Gastrocnemius medialis (tissue), 4 donors: ENCODE measurements around the gene WDR5.

ENCODE experiments used
- CTCF ChIP-seq, 5 experiments: fragments of 450-650 bp in 3 of 5; fragments of 200-600 bp in 2 of 5; sonication (generic) in 2 of 5; IDR thresholded peaks in 4 of 5; conservative IDR thresholded peaks in 1 of 5; 1 replicate in 4 of 5; 2 replicates in 1 of 5; pipeline ENCODE4 v1.5.1; 2016 to 2019; ENCODE audit warnings: antibody characterized with exemption in 5 of 5, mild to moderate bottlenecking in 3 of 5, moderate library complexity in 3 of 5
- POLR2A ChIP-seq, 2 donors: fragments of 450-650 bp; IDR thresholded peaks; one replicate each; pipeline ENCODE4 v1.6.1; 2017; ENCODE audit warnings: antibody characterized with exemption in 2 of 2, mild to moderate bottlenecking in 2 of 2, moderate library complexity in 2 of 2

DNA sequence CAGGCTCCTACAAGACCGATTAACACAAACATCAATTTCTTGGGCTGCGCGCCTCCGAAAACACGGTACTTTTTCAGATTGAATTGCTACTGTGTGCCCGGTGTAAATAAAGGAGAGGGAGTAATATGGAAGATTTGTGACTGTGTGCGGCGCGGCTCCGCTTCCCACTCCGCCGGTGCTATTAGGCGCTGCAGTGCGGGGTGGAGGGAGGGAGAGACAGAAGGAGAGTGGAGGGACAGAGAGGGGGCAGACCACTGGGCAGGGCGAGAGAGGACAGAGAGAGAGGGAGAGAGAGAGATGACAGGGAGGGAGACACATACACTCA is 53.2 kb downstream of the WDR5 start:
- TF ChIP-seq CTCF (IDR thresholded peaks at IDR 0.05 in 4 of 5, conservative IDR thresholded peaks at IDR 0.05 in 1 of 5): no peak
- TF ChIP-seq POLR2A (IDR thresholded peaks at IDR 0.05): no peak
